Activated T-helper 17 cell treated with anti-CD3 and anti-CD28 coated beads, Interleukin-2, amount 50 U/mL, for 72 hours (primary cell): ENCODE measurements around the gene PHLDB2. TPM values are rescaled to one million over a fixed set of nuclear protein-coding genes. Genes with fewer than 3 reads are reported as not detected.

ENCODE experiments used
- ATAC-seq: fragments of 150-1000 bp; cut with Tn5 transposase; replicated peaks from 2 replicates; pipeline ENCODE4 v1.10.0; 2021; ENCODE audit warnings: mild to moderate bottlenecking, moderate library complexity
- H3K27ac Mint-ChIP-seq: one replicate; pipeline ENCODE4 v1.8.0; 2022; ENCODE audit warnings: mixed read lengths
- H3K27me3 Mint-ChIP-seq: one replicate; pipeline ENCODE4 v1.8.0; 2022; ENCODE audit warnings: mixed read lengths
- H3K36me3 Mint-ChIP-seq: one replicate; pipeline ENCODE4 v1.8.0; 2022; ENCODE audit warnings: low read depth, mild to moderate bottlenecking, mixed read lengths
- H3K4me1 Mint-ChIP-seq: one replicate; pipeline ENCODE4 v1.8.0; 2022; ENCODE audit warnings: mixed read lengths
- H3K4me3 Mint-ChIP-seq: one replicate; pipeline ENCODE4 v1.8.0; 2022; ENCODE audit warnings: mild to moderate bottlenecking, mixed read lengths
- H3K9me3 Mint-ChIP-seq: one replicate; pipeline ENCODE4 v1.8.0; 2022; ENCODE audit warnings: mixed read lengths
- total RNA-seq, 2 donors: library from RNA; stranded (reverse); gene quantifications; one replicate each; pipeline ENCODE4 v1.2.3, GENCODE V29; 2022

Gene PHLDB2
- total RNA-seq, 2 donors from 2014 or later = 2.9 TPM

GRCh38 chr3:111939873-111940272, 80.8 kb downstream of the PHLDB2 start:
- H3K4me3 Mint-ChIP-seq = no peak overlapping the region
- H3K4me1 Mint-ChIP-seq = no peaks in the 10 kb centered on the region
- peaks cover 8% of the 10 kb centered on the region for H3K36me3 Mint-ChIP-seq
- H3K27me3 Mint-ChIP-seq = no peaks in the 10 kb centered on the region
- H3K27ac Mint-ChIP-seq = no peak overlapping the region
- ATAC-seq = no peak
- H3K9me3 Mint-ChIP-seq = no peaks in the 10 kb centered on the region

GRCh38 chr3:111943533-111943932, 84.5 kb downstream of the PHLDB2 start:
- no peak overlapping the region for H3K27ac Mint-ChIP-seq
- peaks cover 8% of the 10 kb centered on the region for H3K36me3 Mint-ChIP-seq
- no peaks in the 10 kb centered on the region for H3K4me1 Mint-ChIP-seq
- no peak for ATAC-seq
- no peak overlapping the region for H3K4me3 Mint-ChIP-seq
- H3K9me3 Mint-ChIP-seq = no peaks in the 10 kb centered on the region
- no peaks in the 10 kb centered on the region for H3K27me3 Mint-ChIP-seq

- ATAC-seq = no peak
- no peaks in the 10 kb centered on the region for H3K27me3 Mint-ChIP-seq
- H3K9me3 Mint-ChIP-seq = no peaks in the 10 kb centered on the region
- no peaks in the 10 kb centered on the region for H3K4me1 Mint-ChIP-seq
- peaks cover 8% of the 10 kb centered on the region for H3K36me3 Mint-ChIP-seq
- H3K4me3 Mint-ChIP-seq = no peak overlapping the region
- H3K27ac Mint-ChIP-seq = no peak overlapping the region
Measured at GRCh38 chr3:111944372-111944771, 85.3 kb downstream of the PHLDB2 start.

GRCh38 chr3:111947231-111947630, 88.2 kb downstream of the PHLDB2 start:
- no peak for ATAC-seq
- Mint-ChIP-seq H3K4me3 (no peak overlapping the region), H3K36me3 (no peaks in the 10 kb centered on the region), H3K27ac (no peak overlapping the region), H3K27me3 (no peaks in the 10 kb centered on the region), H3K4me1 (no peaks in the 10 kb centered on the region), H3K9me3 (no peaks in the 10 kb centered on the region)

- no peaks in the 10 kb centered on the region for H3K4me1 Mint-ChIP-seq
Measured at GRCh38 chr3:111948786-111949185, 89.7 kb downstream of the PHLDB2 start.

GRCh38 chr3:111949712-111950111, 90.6 kb downstream of the PHLDB2 start:
- Mint-ChIP-seq H3K27ac (no peak overlapping the region), H3K27me3 (no peaks in the 10 kb centered on the region), H3K4me3 (no peak overlapping the region), H3K4me1 (no peaks in the 10 kb centered on the region), H3K9me3 (no peaks in the 10 kb centered on the region), H3K36me3 (no peaks in the 10 kb centered on the region)
- ATAC-seq = no peak

More at GRCh38 chr3:111948786-111949185, 89.7 kb downstream of the PHLDB2 start:
- Mint-ChIP-seq H3K36me3 (no peaks in the 10 kb centered on the region), H3K4me3 (no peak overlapping the region), H3K27me3 (no peaks in the 10 kb centered on the region), H3K27ac (no peak overlapping the region), H3K9me3 (no peaks in the 10 kb centered on the region)
- ATAC-seq = no peak

- Mint-ChIP-seq H3K27ac (no peak overlapping the region), H3K36me3 (no peaks in the 10 kb centered on the region), H3K27me3 (no peaks in the 10 kb centered on the region), H3K4me3 (no peak overlapping the region), H3K4me1 (no peaks in the 10 kb centered on the region), H3K9me3 (no peaks in the 10 kb centered on the region)
- no peak for ATAC-seq
Measured at GRCh38 chr3:111951032-111951431, 92.0 kb downstream of the PHLDB2 start.

- H3K27ac Mint-ChIP-seq = no peak overlapping the region
- H3K27me3 Mint-ChIP-seq = no peaks in the 10 kb centered on the region
- H3K4me3 Mint-ChIP-seq = no peak overlapping the region
- no peaks in the 10 kb centered on the region for H3K9me3 Mint-ChIP-seq
- no peaks in the 10 kb centered on the region for H3K36me3 Mint-ChIP-seq
- H3K4me1 Mint-ChIP-seq = no peaks in the 10 kb centered on the region
- ATAC-seq = no peak
Measured at GRCh38 chr3:111952086-111952485, 93.0 kb downstream of the PHLDB2 start.

- no peaks in the 10 kb centered on the region for H3K4me1 Mint-ChIP-seq
- no peaks in the 10 kb centered on the region for H3K9me3 Mint-ChIP-seq
- no peak overlapping the region for H3K27ac Mint-ChIP-seq
- H3K27me3 Mint-ChIP-seq = no peaks in the 10 kb centered on the region
- no peaks in the 10 kb centered on the region for H3K36me3 Mint-ChIP-seq
- H3K4me3 Mint-ChIP-seq = no peak overlapping the region
- ATAC-seq = no peak
Measured at GRCh38 chr3:111952866-111953450, 93.9 kb downstream of the PHLDB2 start.

GRCh38 chr3:111954228-111954990, 95.3 kb downstream of the PHLDB2 start:
- no peaks in the 10 kb centered on the region for H3K4me1 Mint-ChIP-seq
- no peak overlapping the region for H3K4me3 Mint-ChIP-seq
- no peaks in the 10 kb centered on the region for H3K36me3 Mint-ChIP-seq
- no peak overlapping the region for H3K27ac Mint-ChIP-seq
- no peak for ATAC-seq
- H3K9me3 Mint-ChIP-seq = no peaks in the 10 kb centered on the region
- no peaks in the 10 kb centered on the region for H3K27me3 Mint-ChIP-seq

GRCh38 chr3:111955876-111956275, 96.8 kb downstream of the PHLDB2 start:
- H3K4me1 Mint-ChIP-seq = no peaks in the 10 kb centered on the region

GRCh38 chr3:111956449-111956848, 97.4 kb downstream of the PHLDB2 start:
- no peak for ATAC-seq
- Mint-ChIP-seq H3K4me3 (no peak overlapping the region), H3K27ac (no peak overlapping the region), H3K4me1 (no peaks in the 10 kb centered on the region), H3K9me3 (no peaks in the 10 kb centered on the region), H3K27me3 (no peaks in the 10 kb centered on the region), H3K36me3 (no peaks in the 10 kb centered on the region)

More at GRCh38 chr3:111955876-111956275, 96.8 kb downstream of the PHLDB2 start:
- Mint-ChIP-seq H3K36me3 (no peaks in the 10 kb centered on the region), H3K4me3 (no peak overlapping the region), H3K27me3 (no peaks in the 10 kb centered on the region), H3K27ac (no peak overlapping the region), H3K9me3 (no peaks in the 10 kb centered on the region)
- no peak for ATAC-seq

- ATAC-seq = no peak
- Mint-ChIP-seq H3K4me3 (no peak overlapping the region), H3K36me3 (no peaks in the 10 kb centered on the region), H3K9me3 (no peaks in the 10 kb centered on the region), H3K27ac (no peak overlapping the region), H3K27me3 (no peaks in the 10 kb centered on the region), H3K4me1 (no peaks in the 10 kb centered on the region)
Measured at GRCh38 chr3:111956995-111957734, 98.1 kb downstream of the PHLDB2 start.

GRCh38 chr3:111961461-111962164, 102.5 kb downstream of the PHLDB2 start:
- ATAC-seq = no peak
- H3K27me3 Mint-ChIP-seq = no peaks in the 10 kb centered on the region
- no peaks in the 10 kb centered on the region for H3K9me3 Mint-ChIP-seq

More at GRCh38 chr3:111961461-111962164, 102.5 kb downstream of the PHLDB2 start:
- Mint-ChIP-seq H3K27ac (peak overlapping the region; percentile 0), H3K4me1 (peaks cover 16% of the 10 kb centered on the region), H3K4me3 (no peak overlapping the region), H3K36me3 (no peaks in the 10 kb centered on the region)
